Activated T-cell treated with anti-CD3 and anti-CD28 coated beads, Interleukin-2, amount 50 U/mL, for 48 hours (primary cell): ENCODE measurements around the gene PCDHB2.
"Not testable (repeated sequence)": the region's sequence is repeated elsewhere in the genome, so short reads cannot be mapped to it uniquely, and the experiment has no call there.

ENCODE experiments used
- DNase-seq, 2 experiments: peaks; one replicate each; pipeline ENCODE4 v3.0.0-alpha.2; 2020

Gene PCDHB2

GRCh38 chr5:141137346-141137745 lies 42.9 kb downstream of the PCDHB2 start:
- DNase-seq: not testable (repeated sequence)
